Measurements from ENCODE around the gene S100A8.

S100A8 gene

GRCh38 chr1:153343811-153344717, 46.8 kb downstream of the S100A8 start:
- H3K4me3 Mint-ChIP-seq: peak overlapping the region; percentile 38
- no peaks in the 10 kb centered on the region for H3K36me3 Mint-ChIP-seq (ENCODE audit: low read depth)
- H3K27me3 Mint-ChIP-seq (ENCODE audit: low read depth): peaks cover 22% of the 10 kb centered on the region
- peak overlapping the region; percentile 64 for H3K27ac Mint-ChIP-seq
- peaks cover 49% of the 10 kb centered on the region for H3K4me1 Mint-ChIP-seq (ENCODE audit: low read depth)
- no peaks in the 10 kb centered on the region for H3K9me3 Mint-ChIP-seq

- H3K9me3 Mint-ChIP-seq: no peaks in the 10 kb centered on the region
- H3K4me3 Mint-ChIP-seq: peak overlapping the region; percentile 38
- H3K36me3 Mint-ChIP-seq (ENCODE audit: low read depth): no peaks in the 10 kb centered on the region
- peaks cover 49% of the 10 kb centered on the region for H3K4me1 Mint-ChIP-seq (ENCODE audit: low read depth)
- peak overlapping the region; percentile 64 for H3K27ac Mint-ChIP-seq
- peaks cover 26% of the 10 kb centered on the region for H3K27me3 Mint-ChIP-seq (ENCODE audit: low read depth)
Observed at GRCh38 chr1:153343040-153343681, 47.7 kb downstream of the S100A8 start.

- Mint-ChIP-seq H3K4me1 (ENCODE audit: low read depth) (peaks cover 49% of the 10 kb centered on the region), H3K9me3 (no peaks in the 10 kb centered on the region), H3K4me3 (no peak overlapping the region), H3K27ac (no peak overlapping the region), H3K36me3 (ENCODE audit: low read depth) (no peaks in the 10 kb centered on the region), H3K27me3 (ENCODE audit: low read depth) (peaks cover 28% of the 10 kb centered on the region)
Observed at GRCh38 chr1:153342178-153342577, 48.7 kb downstream of the S100A8 start.

- H3K27me3 Mint-ChIP-seq (ENCODE audit: low read depth): peaks cover 23% of the 10 kb centered on the region
- H3K36me3 Mint-ChIP-seq (ENCODE audit: low read depth): no peaks in the 10 kb centered on the region
- H3K4me3 Mint-ChIP-seq: no peak overlapping the region
- no peaks in the 10 kb centered on the region for H3K9me3 Mint-ChIP-seq
- peaks cover 46% of the 10 kb centered on the region for H3K4me1 Mint-ChIP-seq (ENCODE audit: low read depth)
- H3K27ac Mint-ChIP-seq: no peak overlapping the region
Observed at GRCh38 chr1:153341431-153341934, 49.4 kb downstream of the S100A8 start.

GRCh38 chr1:153340356-153340755, 50.5 kb downstream of the S100A8 start:
- H3K36me3 Mint-ChIP-seq (ENCODE audit: low read depth): no peaks in the 10 kb centered on the region

More at GRCh38 chr1:153340356-153340755, 50.5 kb downstream of the S100A8 start:
- Mint-ChIP-seq H3K27ac (no peak overlapping the region), H3K4me3 (no peak overlapping the region), H3K9me3 (no peaks in the 10 kb centered on the region), H3K4me1 (ENCODE audit: low read depth) (peaks cover 35% of the 10 kb centered on the region), H3K27me3 (ENCODE audit: low read depth) (peaks cover 23% of the 10 kb centered on the region)
